Neural progenitor cell (in vitro differentiated cells): Measurements from ENCODE around the gene SLC35B1. TPM values are rescaled to one million over a fixed set of nuclear protein-coding genes. Genes with fewer than 3 reads are reported as not detected.

ENCODE experiments used
- DNase-seq: peaks from one replicate; pipeline ENCODE4 v3.0.0-alpha.2; 2016; ENCODE audit warnings: low spot score
- H2AFZ ChIP-seq: fragments of 200-600 bp; sonication (generic); replicated peaks from 2 replicates; pipeline ENCODE4 v1.6.1; 2016; ENCODE audit warnings: antibody characterized with exemption
- H3F3A ChIP-seq: fragments of 200-600 bp; sonication (generic); 2 replicates; pipeline ENCODE4 v1.6.1; 2016; ENCODE audit warnings: antibody characterized with exemption, low read depth
- H3K27ac ChIP-seq: fragments of 200-600 bp; sonication (generic); 2 replicates; pipeline ENCODE4 v1.5.1; 2016; ENCODE audit warnings: mild to moderate bottlenecking
- H3K27me3 ChIP-seq: fragments of 200-600 bp; sonication (generic); 2 replicates; pipeline ENCODE4 v1.6.1; 2016; ENCODE audit warnings: mild to moderate bottlenecking, moderate library complexity
- H3K36me3 ChIP-seq: fragments of 200-600 bp; sonication (generic); 2 replicates; pipeline ENCODE4 v1.5.1; 2016
- H3K4me1 ChIP-seq: fragments of 200-600 bp; sonication (generic); 2 replicates; pipeline ENCODE4 v1.6.1; 2016; ENCODE audit warnings: mixed run types
- H3K4me2 ChIP-seq: fragments of 200-600 bp; sonication (generic); 2 replicates; pipeline ENCODE4 v1.6.1; 2016
- H3K4me3 ChIP-seq: fragments of 200-600 bp; sonication (generic); 2 replicates; pipeline ENCODE4 v1.5.1; 2016
- H3K79me2 ChIP-seq: fragments of 200-600 bp; sonication (generic); 2 replicates; pipeline ENCODE4 v1.6.1; 2016; ENCODE audit warnings: low read depth
- H3K9ac ChIP-seq: fragments of 200-600 bp; sonication (generic); 2 replicates; pipeline ENCODE4 v1.6.1; 2016
- H3K9me3 ChIP-seq: fragments of 200-600 bp; sonication (generic); 2 replicates; pipeline ENCODE4 v1.5.1; 2016; ENCODE audit warnings: low read depth
- H4K20me1 ChIP-seq: fragments of 200-600 bp; sonication (generic); 2 replicates; pipeline ENCODE4 v1.6.1; 2016; ENCODE audit warnings: low read depth
- H3K27ac Mint-ChIP-seq: 3 replicates; pipeline ENCODE4 v1.8.0; 2021; ENCODE audit warnings: mixed read lengths
- H3K27me3 Mint-ChIP-seq: 2 replicates; pipeline ENCODE4 v1.8.0; 2022; ENCODE audit warnings: low read depth, mild to moderate bottlenecking, inconsistent platforms, moderate library complexity, mixed read lengths; ENCODE audit not compliant: insufficient read depth
- H3K36me3 Mint-ChIP-seq: 3 replicates; pipeline ENCODE4 v1.8.0; 2021; ENCODE audit warnings: mixed read lengths
- H3K4me1 Mint-ChIP-seq: 3 replicates; pipeline ENCODE4 v1.8.0; 2021; ENCODE audit warnings: mixed read lengths
- H3K4me3 Mint-ChIP-seq: 3 replicates; pipeline ENCODE4 v1.8.0; 2021; ENCODE audit warnings: mild to moderate bottlenecking, moderate library complexity, mixed read lengths
- H3K9me3 Mint-ChIP-seq: 3 replicates; pipeline ENCODE4 v1.8.0; 2020; ENCODE audit warnings: mixed read lengths
- EZH2 ChIP-seq: fragments of 200-600 bp; sonication (generic); IDR thresholded peaks from 2 replicates; pipeline ENCODE4 v1.6.1; 2017; ENCODE audit warnings: antibody characterized with exemption, mild to moderate bottlenecking, moderate library complexity
- EZH2phosphoT487 ChIP-seq: fragments of 200-600 bp; sonication (generic); IDR thresholded peaks from 2 replicates; pipeline ENCODE4 v1.6.1; 2017; ENCODE audit warnings: antibody characterized with exemption
- total RNA-seq: library from RNA; depleted of rRNA; stranded (reverse); fragments of >200 nt; gene quantifications from 2 replicates; pipeline ENCODE4 v1.2.3, GENCODE V29; 2015; ENCODE audit warnings: low replicate concordance
- TF ChIP-seq, protein P1 (sequence below): fragments of 200-600 bp; sonication (generic); IDR thresholded peaks from 2 replicates; pipeline ENCODE4 v1.5.1; 2017; ENCODE audit warnings: antibody characterized with exemption, mild to moderate bottlenecking

Gene SLC35B1
- total RNA-seq, 1 donor from 2014 or later: 52.7 TPM

GRCh38 chr17:49705254-49705653, 2.5 kb downstream of the SLC35B1 start:
- H3K27me3 ChIP-seq: no peaks in the 10 kb centered on the region
- no peak for TF ChIP-seq EZH2phosphoT487
- TF ChIP-seq, protein P1, sequence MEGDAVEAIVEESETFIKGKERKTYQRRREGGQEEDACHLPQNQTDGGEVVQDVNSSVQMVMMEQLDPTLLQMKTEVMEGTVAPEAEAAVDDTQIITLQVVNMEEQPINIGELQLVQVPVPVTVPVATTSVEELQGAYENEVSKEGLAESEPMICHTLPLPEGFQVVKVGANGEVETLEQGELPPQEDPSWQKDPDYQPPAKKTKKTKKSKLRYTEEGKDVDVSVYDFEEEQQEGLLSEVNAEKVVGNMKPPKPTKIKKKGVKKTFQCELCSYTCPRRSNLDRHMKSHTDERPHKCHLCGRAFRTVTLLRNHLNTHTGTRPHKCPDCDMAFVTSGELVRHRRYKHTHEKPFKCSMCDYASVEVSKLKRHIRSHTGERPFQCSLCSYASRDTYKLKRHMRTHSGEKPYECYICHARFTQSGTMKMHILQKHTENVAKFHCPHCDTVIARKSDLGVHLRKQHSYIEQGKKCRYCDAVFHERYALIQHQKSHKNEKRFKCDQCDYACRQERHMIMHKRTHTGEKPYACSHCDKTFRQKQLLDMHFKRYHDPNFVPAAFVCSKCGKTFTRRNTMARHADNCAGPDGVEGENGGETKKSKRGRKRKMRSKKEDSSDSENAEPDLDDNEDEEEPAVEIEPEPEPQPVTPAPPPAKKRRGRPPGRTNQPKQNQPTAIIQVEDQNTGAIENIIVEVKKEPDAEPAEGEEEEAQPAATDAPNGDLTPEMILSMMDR: no peak
- H3K9ac ChIP-seq: no peak overlapping the region
- no peak overlapping the region for H3K27ac ChIP-seq
- Mint-ChIP-seq H3K36me3 (peaks cover 6% of the 10 kb centered on the region), H3K27me3 (peaks cover 6% of the 10 kb centered on the region), H3K9me3 (no peaks in the 10 kb centered on the region), H3K4me1 (peaks cover 23% of the 10 kb centered on the region), H3K27ac (no peak overlapping the region), H3K4me3 (peak overlapping the region; percentile 62)
- H3K4me1 ChIP-seq: peaks cover 7% of the 10 kb centered on the region
- H3K36me3 ChIP-seq: no peaks in the 10 kb centered on the region
- H3K4me2 ChIP-seq: no peak overlapping the region
- no peaks in the 10 kb centered on the region for H3K9me3 ChIP-seq
- peaks cover 27% of the 10 kb centered on the region for H3F3A ChIP-seq
- H2AFZ ChIP-seq: no peak overlapping the region
- H4K20me1 ChIP-seq: no peaks in the 10 kb centered on the region
- no peak for DNase-seq
- H3K79me2 ChIP-seq: peaks cover 16% of the 10 kb centered on the region
- no peak overlapping the region for H3K4me3 ChIP-seq

DNA sequence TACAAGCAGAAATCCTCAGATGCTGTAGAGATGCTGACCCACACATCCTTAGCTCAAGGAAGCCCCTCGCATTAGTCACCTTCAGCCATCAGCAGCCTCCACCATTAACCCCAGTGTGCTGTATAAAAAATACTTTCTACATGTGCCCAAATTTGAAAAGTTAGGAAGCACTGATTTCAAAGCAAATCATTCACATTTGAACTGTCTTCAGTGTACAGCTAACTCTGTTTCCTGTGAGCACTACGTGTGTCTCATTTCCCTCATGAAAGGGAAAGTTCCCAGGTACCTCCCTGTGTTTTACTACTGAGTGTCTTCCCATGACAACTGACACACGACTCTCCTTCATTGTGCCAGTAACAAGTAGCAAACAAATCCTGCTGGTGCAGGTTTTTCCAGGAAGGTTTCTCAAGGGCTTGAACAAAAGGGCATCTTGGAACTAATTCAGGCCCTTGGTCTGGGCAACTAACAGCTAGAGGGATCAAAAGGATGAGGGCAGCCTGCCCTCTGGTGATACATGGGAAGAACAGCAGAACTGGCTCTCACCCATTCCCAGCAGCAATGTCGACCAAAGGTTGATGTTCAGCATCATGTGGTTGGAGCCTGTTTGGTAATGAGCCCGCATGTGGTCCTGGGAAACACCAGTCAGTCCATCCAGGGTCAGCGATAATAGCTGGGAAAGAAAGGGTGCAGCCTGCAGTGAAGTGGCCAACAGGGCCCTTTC, 4.0 kb downstream of the SLC35B1 start:
- DNase-seq: peak; percentile 79
- no peak overlapping the region for H3K4me3 Mint-ChIP-seq

DNA sequence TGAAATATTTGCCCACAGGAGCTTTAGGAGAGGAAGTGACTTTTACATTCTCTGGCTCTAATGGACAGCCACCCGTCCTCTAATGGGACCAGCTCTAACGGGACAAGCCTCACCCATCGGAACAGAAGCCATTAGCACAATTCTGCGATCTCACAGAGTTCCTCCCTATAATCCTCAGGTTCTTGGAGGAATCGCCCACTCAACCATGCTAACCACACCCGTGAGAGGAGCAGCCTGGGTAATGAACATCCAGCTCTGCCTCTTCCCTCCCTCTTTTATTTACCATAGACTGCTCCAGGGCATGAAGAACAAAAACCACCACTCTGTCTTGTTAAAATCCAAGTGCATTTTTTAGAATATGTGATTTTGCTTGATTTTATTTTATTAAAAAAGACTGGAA, 6.8 kb downstream of the SLC35B1 start:
- no peaks in the 10 kb centered on the region for H4K20me1 ChIP-seq
- no peak overlapping the region for H2AFZ ChIP-seq
- no peak overlapping the region for H3K4me3 ChIP-seq
- Mint-ChIP-seq H3K4me1 (peaks cover 8% of the 10 kb centered on the region), H3K27ac (no peak overlapping the region), H3K9me3 (no peaks in the 10 kb centered on the region), H3K36me3 (peaks cover 9% of the 10 kb centered on the region), H3K4me3 (no peak overlapping the region), H3K27me3 (peaks cover 8% of the 10 kb centered on the region)
- no peaks in the 10 kb centered on the region for H3K27me3 ChIP-seq
- no peaks in the 10 kb centered on the region for H3K9me3 ChIP-seq
- no peaks in the 10 kb centered on the region for H3K79me2 ChIP-seq
- no peak overlapping the region for H3K9ac ChIP-seq
- no peaks in the 10 kb centered on the region for H3K36me3 ChIP-seq
- DNase-seq: no peak
- peaks cover 14% of the 10 kb centered on the region for H3F3A ChIP-seq
- H3K4me2 ChIP-seq: no peak overlapping the region
- no peaks in the 10 kb centered on the region for H3K4me1 ChIP-seq
- TF ChIP-seq EZH2phosphoT487 (no peak), EZH2 (no peak)
- TF ChIP-seq, protein P1: no peak
- H3K27ac ChIP-seq: no peak overlapping the region

More for the DNA sequence above, 4.0 kb downstream of the SLC35B1 start:
- Mint-ChIP-seq H3K9me3 (no peaks in the 10 kb centered on the region), H3K27ac (no peak overlapping the region), H3K4me1 (peaks cover 23% of the 10 kb centered on the region), H3K27me3 (peaks cover 10% of the 10 kb centered on the region), H3K36me3 (peaks cover 9% of the 10 kb centered on the region)
- Histone ChIP-seq H3K9me3 (no peaks in the 10 kb centered on the region), H3K4me2 (no peak overlapping the region), H4K20me1 (no peaks in the 10 kb centered on the region), H3F3A (peaks cover 18% of the 10 kb centered on the region), H3K4me3 (no peak overlapping the region), H3K27ac (no peak overlapping the region), H3K9ac (no peak overlapping the region), H3K27me3 (no peaks in the 10 kb centered on the region), H3K79me2 (peaks cover 16% of the 10 kb centered on the region), H3K4me1 (peaks cover 7% of the 10 kb centered on the region), H2AFZ (no peak overlapping the region), H3K36me3 (no peaks in the 10 kb centered on the region)
- no peak for TF ChIP-seq EZH2phosphoT487
- TF ChIP-seq, protein P1: peak; percentile 63
